ENCODE data around the gene CSF3. TPM values are rescaled to one million over a fixed set of nuclear protein-coding genes. Genes with fewer than 3 reads are reported as not detected.

Gene CSF3
- total and polyA plus RNA-seq, 2 of the 13 experiments (the other 11 are each of a cell fraction or from before 2014, with no cell fraction given), result 0.09 TPM; not detected in 1

- TF ChIP-seq SRSF4 (IDR thresholded peaks at IDR 0.05; ENCODE audit: low read depth, low read length, poor library complexity, severe bottlenecking) (no peak), E2F5 (CRISPR knock-in tag; conservative IDR thresholded peaks at IDR 0.05) (no peak), ZNF235 (CRISPR knock-in tag; IDR thresholded peaks at IDR 0.05; ENCODE audit: borderline replicate concordance) (no peak)
Observed at GRCh38 chr17:40059729-40060475, 44.7 kb downstream of the CSF3 start (continued).

- CTCF ChIA-PET (ENCODE audit: low intra/inter-chr PET ratio, low total read pairs), result interaction anchor here (3.0 kb wide), 1 partner anchor 14 kb away, joined by 25 read pairs; no protein-coding TSS in a partner anchor
- TF ChIP-seq SKIL (CRISPR knock-in tag; IDR thresholded peaks at IDR 0.05; ENCODE audit: borderline replicate concordance), result 0 out of 2 replicates have a peak, but pooled peaks have one; percentile 16
- TF ChIP-seq ZNF687 (CRISPR knock-in tag; IDR thresholded peaks at IDR 0.05), result peak; percentile 24; the same call in 1 of the 2 replicates
- no peak for TF ChIP-seq MBD4 (IDR thresholded peaks at IDR 0.05; ENCODE audit: borderline replicate concordance, low read length)
- TF ChIP-seq ZNF501 (CRISPR knock-in tag; IDR thresholded peaks at IDR 0.05), result 0 out of 2 replicates have a peak, but pooled peaks have one; percentile 20
Observed at GRCh38 chr17:40060887-40061608, 45.8 kb downstream of the CSF3 start.

More at GRCh38 chr17:40060887-40061608, 45.8 kb downstream of the CSF3 start:
- H3K27ac ChIP-seq (ENCODE audit: extremely low read length, insufficient read depth, low read length), result no peak overlapping the region
- intact Hi-C loops (cut with micrococcal nuclease; ENCODE audit: unreplicated experiment) (no loop called here), in situ Hi-C loops (cut with HindIII; ENCODE audit: extremely low pct_ligation_motif_present, low pct_unique_long_range_greater_than_20kb) (no loop called here)
- 43% methylated on average over 11 of the region's 11 CpGs for WGBS (ENCODE audit: low lambda C conversion rate)
- DNase-seq (ENCODE audit: low spot score), result no peak
- peaks cover 6% of the 10 kb centered on the region for H3K79me2 ChIP-seq (ENCODE audit: insufficient read depth, low read length)
- H3K36me3 ChIP-seq (replicated peaks in 1 of 2; ENCODE audit: control insufficient read depth in 1 of 2, insufficient read depth in 2 of 2, low read length in 2 of 2), result no peaks in the 10 kb centered on the region
- POLR2A ChIA-PET, result interaction anchor here (1.1 to 3.8 kb wide), 2 partner anchors 11 to 38 kb away, joined by 3 to 29 read pairs; no protein-coding TSS in a partner anchor
- no peak for FAIRE-seq
- peak overlapping the region in 1 of 3 experiments; percentile 72; a peak in 1 of 6 replicates for H3K4me3 ChIP-seq (replicated peaks in 1 of 3; ENCODE audit: insufficient read depth in 1 of 3, low read depth in 2 of 3, low read length in 3 of 3)
- no peaks in the 10 kb centered on the region for H3K9me3 ChIP-seq (ENCODE audit: low read length)
- peak; percentile 4 for ATAC-seq
- peaks cover 62% of the 10 kb centered on the region for H3K4me1 ChIP-seq (ENCODE audit: insufficient read depth, low read length)
- no peak overlapping the region for H3K9ac ChIP-seq (ENCODE audit: insufficient read depth, low read depth, low read length)
- H2AFZ ChIP-seq (ENCODE audit: low read length), result no peak overlapping the region
- BruUV-seq (replicated peaks), result no TSS peak
- H4K20me1 ChIP-seq (ENCODE audit: insufficient read depth, low read length), result no peaks in the 10 kb centered on the region
- H3K27me3 ChIP-seq (ENCODE audit: control insufficient read depth in 1 of 2, insufficient read depth in 2 of 2, low read length in 2 of 2), result peaks cover 4 to 39% of the 10 kb centered on the region in 2 experiments; a peak in 4 of 5 replicates
- H3K4me2 ChIP-seq (ENCODE audit: low read depth, low read length), result peak overlapping the region; percentile 23

Data from HepG2 (cell line).